Tibial nerve (tissue), 4 donors: ENCODE results near the gene ACOT13. TPM values are rescaled to one million over a fixed set of nuclear protein-coding genes. Genes with fewer than 3 reads are reported as not detected.
"Not testable (repeated sequence)": the region's sequence is repeated elsewhere in the genome, so short reads cannot be mapped to it uniquely, and the experiment has no call there.

Experiments used
- DNase-seq, 2 donors: peaks; one replicate each; pipeline ENCODE4 v3.0.0-alpha.2; 2019; ENCODE audit warnings: low spot score in 2 of 2
- H3K27ac ChIP-seq, 4 donors: fragments of 200-600 bp; sonication (generic) in 3 of 4; one replicate each; pipeline ENCODE4 v1.5.1; 2017 to 2019; ENCODE audit warnings: mild to moderate bottlenecking in 1 of 4
- H3K27me3 ChIP-seq, 2 donors: fragments of 200-600 bp; sonication (generic) in 1 of 2; one replicate each; pipeline versions ENCODE4 v1.5.1 to v1.6.0; 2017 to 2019
- H3K36me3 ChIP-seq, 3 donors: fragments of 200-600 bp; sonication (generic); one replicate each; pipeline ENCODE4 v1.5.1; 2018 to 2019
- H3K4me1 ChIP-seq, 4 donors: fragments of 200-600 bp; sonication (generic) in 3 of 4; one replicate each; pipeline ENCODE4 v1.5.1; 2017 to 2019
- H3K4me3 ChIP-seq, 4 donors: fragments of 200-600 bp; sonication (generic) in 3 of 4; one replicate each; pipeline ENCODE4 v1.5.1; 2017 to 2019; ENCODE audit warnings: mild to moderate bottlenecking in 1 of 4, moderate library complexity in 1 of 4
- H3K9me3 ChIP-seq, 4 donors: fragments of 200-600 bp; sonication (generic) in 3 of 4; one replicate each; pipeline ENCODE4 v1.5.1; 2017 to 2019
- CTCF ChIP-seq, 5 experiments: fragments of 200-600 bp in 3 of 5; fragments of 450-650 bp in 2 of 5; sonication (generic) in 3 of 5; IDR thresholded peaks; one replicate each; pipeline ENCODE4 v1.5.1; 2016 to 2019; ENCODE audit warnings: antibody characterized with exemption in 5 of 5, mild to moderate bottlenecking in 3 of 5, moderate library complexity in 2 of 5
- EP300 ChIP-seq, 2 donors: sonication (generic); formaldehyde crosslinking; IDR thresholded peaks; one replicate each; pipeline ENCODE4 v1.6.1; 2017; ENCODE audit warnings: antibody characterized with exemption in 2 of 2, mild to moderate bottlenecking in 1 of 2
- POLR2A ChIP-seq, 2 donors: fragments of 450-650 bp; IDR thresholded peaks; one replicate each; pipeline ENCODE4 v1.6.1; 2017; ENCODE audit warnings: antibody characterized with exemption in 2 of 2, mild to moderate bottlenecking in 2 of 2, moderate library complexity in 2 of 2
- WGBS, 2 donors: methylation state at CpG; one replicate each; pipeline ENCODE4 v1.1.5; 2018; 5-methylcytosine and 5-hydroxymethylcytosine counted together
- total RNA-seq, 4 donors: library from RNA; depleted of rRNA; stranded (reverse); fragments of >200 nt; gene quantifications; one replicate each; pipeline ENCODE4 v1.1.0, GENCODE V29; 2016

The ACOT13 gene
- total RNA-seq, 4 donors from 2014 or later, result 3.3 to 10.2 (median 7.5) TPM

GRCh38 chr6:24692003-24692402 lies 25.1 kb downstream of the ACOT13 start:
- TF ChIP-seq CTCF (IDR thresholded peaks at IDR 0.05), result no peak
- TF ChIP-seq EP300 (IDR thresholded peaks at IDR 0.05), result no peak
- no peak for TF ChIP-seq POLR2A (IDR thresholded peaks at IDR 0.05)
- no peak for DNase-seq
- WGBS, 2 donors, result 23 to 36% methylated on average over 4 of the region's 4 CpGs

GRCh38 chr6:24692415-24692814 lies 25.5 kb downstream of the ACOT13 start:
- no peak overlapping the region for H3K4me3 ChIP-seq
- H3K27ac ChIP-seq, result no peak overlapping the region
- no peaks in the 10 kb centered on the region for H3K9me3 ChIP-seq
- peaks cover 0 to 3% (median 0%) of the 10 kb centered on the region in 3 donors for H3K36me3 ChIP-seq
- TF ChIP-seq EP300 (IDR thresholded peaks at IDR 0.05) (no peak), POLR2A (IDR thresholded peaks at IDR 0.05) (no peak), CTCF (IDR thresholded peaks at IDR 0.05) (no peak)
- DNase-seq, result no peak
- WGBS, 2 donors, result 59 to 63% methylated on average over 3 of the region's 3 CpGs
- peaks cover 0 to 9% (median 0%) of the 10 kb centered on the region in 4 donors for H3K4me1 ChIP-seq
- H3K27me3 ChIP-seq, result no peaks in the 10 kb centered on the region

More at GRCh38 chr6:24692003-24692402, 25.1 kb downstream of the ACOT13 start:
- peaks cover 0 to 3% (median 0%) of the 10 kb centered on the region in 3 donors for H3K36me3 ChIP-seq
- no peak overlapping the region for H3K4me3 ChIP-seq
- H3K9me3 ChIP-seq, result no peaks in the 10 kb centered on the region
- H3K27me3 ChIP-seq, result no peaks in the 10 kb centered on the region
- H3K27ac ChIP-seq, result no peak overlapping the region
- H3K4me1 ChIP-seq, result peaks cover 0 to 9% (median 0%) of the 10 kb centered on the region in 4 donors

GRCh38 chr6:24692848-24693592 lies 26.1 kb downstream of the ACOT13 start:
- Histone ChIP-seq H3K36me3 (peaks cover 0 to 3% (median 0%) of the 10 kb centered on the region in 3 donors), H3K4me3 (no peak overlapping the region), H3K27ac (no peak overlapping the region), H3K27me3 (no peaks in the 10 kb centered on the region), H3K9me3 (no peaks in the 10 kb centered on the region), H3K4me1 (peaks cover 0 to 9% (median 0%) of the 10 kb centered on the region in 4 donors)
- TF ChIP-seq EP300 (IDR thresholded peaks at IDR 0.05) (no peak), POLR2A (IDR thresholded peaks at IDR 0.05) (no peak), CTCF (IDR thresholded peaks at IDR 0.05) (no peak)
- DNase-seq, result no peak
- WGBS, 2 donors, result 86 to 87% methylated on average over 2 of the region's 2 CpGs

GRCh38 chr6:24694198-24694597 lies 27.3 kb downstream of the ACOT13 start:
- TF ChIP-seq EP300 (IDR thresholded peaks at IDR 0.05) (no peak), CTCF (IDR thresholded peaks at IDR 0.05) (no peak), POLR2A (IDR thresholded peaks at IDR 0.05) (no peak)
- DNase-seq, result no peak
- WGBS, 2 donors, result 83 to 100% methylated on average over 1 of the region's 1 CpG

GRCh38 chr6:24695635-24696034 lies 28.8 kb downstream of the ACOT13 start:
- TF ChIP-seq CTCF (IDR thresholded peaks at IDR 0.05), result peak; percentile 29 to 67 (median 38)

More at GRCh38 chr6:24694198-24694597, 27.3 kb downstream of the ACOT13 start:
- Histone ChIP-seq H3K4me3 (no peak overlapping the region), H3K36me3 (no peaks in the 10 kb centered on the region), H3K4me1 (peaks cover 0 to 9% (median 0%) of the 10 kb centered on the region in 4 donors), H3K9me3 (no peaks in the 10 kb centered on the region), H3K27ac (no peak overlapping the region), H3K27me3 (no peaks in the 10 kb centered on the region)

More at GRCh38 chr6:24695635-24696034, 28.8 kb downstream of the ACOT13 start:
- H3K9me3 ChIP-seq, H3K27me3 ChIP-seq, H3K36me3 ChIP-seq, H3K4me3 ChIP-seq, H3K27ac ChIP-seq: not testable (repeated sequence)
- WGBS, 2 donors, result 31% methylated on average over 8 of the region's 8 CpGs
- H3K4me1 ChIP-seq, result peaks cover 0 to 19% (median 3%) of the 10 kb centered on the region in 4 donors
- DNase-seq, result peak in 1 of 2 donors; percentile 25
